Right lobe of liver (tissue), 4 donors: Measurements from ENCODE around the gene KRT7.

ENCODE experiments used
- POLR2A ChIP-seq: fragments of 450-650 bp; IDR thresholded peaks from one replicate; pipeline ENCODE4 v1.6.1; 2017; ENCODE audit warnings: antibody characterized with exemption, mild to moderate bottlenecking
- TF ChIP-seq, protein P1 (sequence below), 4 donors: fragments of 200-600 bp in 3 of 4; fragments of 450-650 bp in 1 of 4; IDR thresholded peaks; one replicate each; pipeline versions ENCODE4 v1.5.1 to v1.8.0; 2016 to 2022; ENCODE audit warnings: antibody characterized with exemption in 4 of 4, mild to moderate bottlenecking in 2 of 4
- donor health status: DM: no; HTN: no; CAD: no.
- donor health status: DM: no; HTN: no; CAD: no.
- donor health status: DM: no; HTN: yes; CAD: no.

DNA sequence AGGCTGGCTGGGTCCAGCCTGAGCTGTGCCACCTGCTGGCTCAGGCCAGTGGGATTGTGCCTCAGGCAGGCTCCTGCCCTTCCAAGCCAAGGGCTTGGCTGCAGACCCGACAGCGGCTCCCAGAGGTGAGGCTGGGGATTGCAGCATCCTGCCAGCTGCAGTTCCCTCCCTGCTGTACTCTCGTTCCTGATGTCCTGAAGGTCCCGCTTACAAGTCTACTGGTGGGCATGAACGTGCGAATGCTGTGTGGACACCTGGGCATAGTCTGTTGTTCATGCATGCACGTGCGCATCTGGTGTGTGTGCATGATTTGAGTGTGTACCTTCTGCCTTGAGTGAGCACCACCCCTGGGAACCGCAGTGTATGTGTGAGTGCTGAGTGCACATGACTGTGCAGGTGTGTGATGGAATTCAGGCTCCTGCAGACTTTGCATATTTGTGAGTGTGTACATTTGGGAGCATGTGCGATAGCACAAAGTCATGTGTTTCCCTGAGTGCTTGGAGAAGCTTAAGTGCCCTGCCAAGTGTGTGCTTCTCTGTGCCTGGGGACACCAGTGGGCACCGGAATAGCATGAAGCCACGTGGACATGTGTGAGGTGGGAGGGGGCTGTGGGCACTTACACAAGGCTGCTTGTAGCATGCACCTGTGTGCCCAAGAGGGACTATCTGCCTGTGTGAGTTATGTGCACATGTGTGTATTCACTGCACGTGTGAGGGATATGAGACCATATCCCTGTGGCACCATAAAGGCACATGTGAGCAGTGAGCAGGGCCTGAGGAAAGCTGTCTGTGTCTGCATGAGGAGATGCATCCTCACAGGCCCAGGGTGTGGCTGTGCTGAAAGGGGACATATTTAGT, 19.3 kb upstream of the KRT7 start:
- TF ChIP-seq POLR2A = no peak
- TF ChIP-seq, protein P1, sequence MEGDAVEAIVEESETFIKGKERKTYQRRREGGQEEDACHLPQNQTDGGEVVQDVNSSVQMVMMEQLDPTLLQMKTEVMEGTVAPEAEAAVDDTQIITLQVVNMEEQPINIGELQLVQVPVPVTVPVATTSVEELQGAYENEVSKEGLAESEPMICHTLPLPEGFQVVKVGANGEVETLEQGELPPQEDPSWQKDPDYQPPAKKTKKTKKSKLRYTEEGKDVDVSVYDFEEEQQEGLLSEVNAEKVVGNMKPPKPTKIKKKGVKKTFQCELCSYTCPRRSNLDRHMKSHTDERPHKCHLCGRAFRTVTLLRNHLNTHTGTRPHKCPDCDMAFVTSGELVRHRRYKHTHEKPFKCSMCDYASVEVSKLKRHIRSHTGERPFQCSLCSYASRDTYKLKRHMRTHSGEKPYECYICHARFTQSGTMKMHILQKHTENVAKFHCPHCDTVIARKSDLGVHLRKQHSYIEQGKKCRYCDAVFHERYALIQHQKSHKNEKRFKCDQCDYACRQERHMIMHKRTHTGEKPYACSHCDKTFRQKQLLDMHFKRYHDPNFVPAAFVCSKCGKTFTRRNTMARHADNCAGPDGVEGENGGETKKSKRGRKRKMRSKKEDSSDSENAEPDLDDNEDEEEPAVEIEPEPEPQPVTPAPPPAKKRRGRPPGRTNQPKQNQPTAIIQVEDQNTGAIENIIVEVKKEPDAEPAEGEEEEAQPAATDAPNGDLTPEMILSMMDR (IDR thresholded peaks at IDR 0.05) = peak; percentile 88 to 98 (median 96)
